Left lung (tissue), 10 donors: ENCODE measurements around the gene MYOM1. TPM values are rescaled to one million over a fixed set of nuclear protein-coding genes. Genes with fewer than 3 reads are reported as not detected.
"Not testable (repeated sequence)": the region's sequence is repeated elsewhere in the genome, so short reads cannot be mapped to it uniquely, and the experiment has no call there.

Source experiments
- ATAC-seq: fragments of 200-7000 bp; cut with Tn5 transposase; one replicate; pipeline ENCODE4 v1.9.1; 2020; ENCODE audit warnings: moderate library complexity
- DNase-seq, 4 donors: peaks; one replicate each; pipeline ENCODE4 v3.0.0-alpha.2; 2013 to 2020
- H3K27ac ChIP-seq, 2 donors: fragments of 200-600 bp; sonication (generic) in 1 of 2; one replicate each; pipeline versions ENCODE4 v1.5.0 to v1.8.0; 2020 to 2021
- H3K27me3 ChIP-seq, 2 donors: fragments of 200-600 bp; sonication (generic) in 1 of 2; one replicate each; pipeline versions ENCODE4 v1.5.0 to v1.8.0; 2020 to 2021
- H3K36me3 ChIP-seq, 2 donors: fragments of 200-600 bp; sonication (generic) in 1 of 2; one replicate each; pipeline versions ENCODE4 v1.5.0 to v1.8.0; 2020 to 2021
- H3K4me1 ChIP-seq, 2 donors: fragments of 200-600 bp; one replicate each; pipeline ENCODE4 v1.8.0; 2021
- H3K4me3 ChIP-seq, 2 donors: fragments of 200-600 bp; sonication (generic) in 1 of 2; one replicate each; pipeline versions ENCODE4 v1.5.0 to v1.8.0; 2020 to 2021; ENCODE audit warnings: mild to moderate bottlenecking in 1 of 2
- H3K9me3 ChIP-seq, 2 donors: fragments of 200-600 bp; sonication (generic) in 1 of 2; one replicate each; pipeline versions ENCODE4 v1.5.0 to v1.8.0; 2020 to 2021
- intact Hi-C, 2 donors: fragments of 100-400 bp; cut with DNase I; formaldehyde crosslinking; loops; one replicate each; pipeline versions ENCODE4 v1.11.2 to v1.14.2; 2022
- polyA plus RNA-seq, 6 donors: library from polyadenylated mRNA; unstranded; fragments of 120-200 nt; gene quantifications; one replicate each; pipeline ENCODE4 v1.2.1, GENCODE V29; 2013; ENCODE audit not compliant: insufficient read length in 6 of 6
- total RNA-seq, 2 donors: library from RNA; stranded (reverse); fragmentation: NEBNext Ultra II Directional; extraction: Animal tissue kit (Norgen Biotek cat#: 25700); gene quantifications; one replicate each; pipeline ENCODE4 v1.2.1, GENCODE V29; 2021
- TF ChIP-seq, protein P1 (sequence below), 2 donors: fragments of 200-600 bp; sonication (generic) in 1 of 2; IDR thresholded peaks; one replicate each; pipeline versions ENCODE4 v1.5.0 to v1.8.0; 2021; ENCODE audit warnings: antibody characterized with exemption in 2 of 2
- donor health status: DM: no; HTN: yes; CAD: no.
- donor health status: DM: no; HTN: no; CAD: no.

The MYOM1 gene
- total and polyA plus RNA-seq, 8 donors, result 1.5 to 4.5 (median 2.4) TPM

DNA sequence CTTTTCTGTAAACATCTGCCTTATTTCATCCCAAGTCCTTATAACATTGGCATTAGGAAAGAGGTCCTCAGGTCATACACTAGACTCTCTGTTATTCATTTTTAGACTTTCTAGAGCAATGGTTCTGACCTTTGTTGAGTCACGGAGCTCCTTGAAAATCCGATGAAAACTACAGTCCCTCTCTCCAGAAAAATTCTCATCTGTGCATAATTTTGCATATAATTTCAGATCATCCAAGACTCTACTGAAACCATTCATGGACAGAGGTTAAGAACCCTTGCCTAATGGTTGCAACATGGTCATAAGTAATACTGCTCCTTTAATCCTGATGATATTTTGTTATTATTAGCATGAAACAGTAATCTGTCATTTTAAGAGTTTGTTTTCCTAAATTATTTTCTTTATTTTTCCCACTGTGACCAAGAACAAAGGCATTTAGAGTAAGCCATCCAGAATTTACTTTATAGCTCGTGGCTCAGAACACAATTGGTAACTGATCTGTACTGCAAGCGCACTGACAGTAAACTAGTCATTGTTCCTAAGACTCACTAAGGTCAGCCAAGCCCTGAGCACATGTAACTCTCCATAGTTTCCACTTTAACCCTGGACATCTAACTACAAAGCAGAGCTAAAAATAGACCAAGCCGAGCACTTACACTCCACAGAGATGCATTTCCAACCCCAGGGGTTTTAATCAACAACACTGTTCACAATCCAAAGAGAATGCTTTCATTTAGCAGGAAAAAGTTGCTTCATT, 8.4 kb downstream of the MYOM1 start:
- no peak overlapping the region for H3K4me3 ChIP-seq
- DNase-seq, result no peak
- TF ChIP-seq, protein P1, sequence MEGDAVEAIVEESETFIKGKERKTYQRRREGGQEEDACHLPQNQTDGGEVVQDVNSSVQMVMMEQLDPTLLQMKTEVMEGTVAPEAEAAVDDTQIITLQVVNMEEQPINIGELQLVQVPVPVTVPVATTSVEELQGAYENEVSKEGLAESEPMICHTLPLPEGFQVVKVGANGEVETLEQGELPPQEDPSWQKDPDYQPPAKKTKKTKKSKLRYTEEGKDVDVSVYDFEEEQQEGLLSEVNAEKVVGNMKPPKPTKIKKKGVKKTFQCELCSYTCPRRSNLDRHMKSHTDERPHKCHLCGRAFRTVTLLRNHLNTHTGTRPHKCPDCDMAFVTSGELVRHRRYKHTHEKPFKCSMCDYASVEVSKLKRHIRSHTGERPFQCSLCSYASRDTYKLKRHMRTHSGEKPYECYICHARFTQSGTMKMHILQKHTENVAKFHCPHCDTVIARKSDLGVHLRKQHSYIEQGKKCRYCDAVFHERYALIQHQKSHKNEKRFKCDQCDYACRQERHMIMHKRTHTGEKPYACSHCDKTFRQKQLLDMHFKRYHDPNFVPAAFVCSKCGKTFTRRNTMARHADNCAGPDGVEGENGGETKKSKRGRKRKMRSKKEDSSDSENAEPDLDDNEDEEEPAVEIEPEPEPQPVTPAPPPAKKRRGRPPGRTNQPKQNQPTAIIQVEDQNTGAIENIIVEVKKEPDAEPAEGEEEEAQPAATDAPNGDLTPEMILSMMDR (IDR thresholded peaks at IDR 0.05), result no peak
- no peak overlapping the region for H3K27ac ChIP-seq
- H3K36me3 ChIP-seq, result no peaks in the 10 kb centered on the region
- peak; percentile 61 for ATAC-seq
- H3K4me1 ChIP-seq, result peaks cover 0 to 7% of the 10 kb centered on the region in 2 donors
- no peaks in the 10 kb centered on the region for H3K27me3 ChIP-seq
- intact Hi-C loops, result no loop called here
- no peaks in the 10 kb centered on the region for H3K9me3 ChIP-seq

DNA sequence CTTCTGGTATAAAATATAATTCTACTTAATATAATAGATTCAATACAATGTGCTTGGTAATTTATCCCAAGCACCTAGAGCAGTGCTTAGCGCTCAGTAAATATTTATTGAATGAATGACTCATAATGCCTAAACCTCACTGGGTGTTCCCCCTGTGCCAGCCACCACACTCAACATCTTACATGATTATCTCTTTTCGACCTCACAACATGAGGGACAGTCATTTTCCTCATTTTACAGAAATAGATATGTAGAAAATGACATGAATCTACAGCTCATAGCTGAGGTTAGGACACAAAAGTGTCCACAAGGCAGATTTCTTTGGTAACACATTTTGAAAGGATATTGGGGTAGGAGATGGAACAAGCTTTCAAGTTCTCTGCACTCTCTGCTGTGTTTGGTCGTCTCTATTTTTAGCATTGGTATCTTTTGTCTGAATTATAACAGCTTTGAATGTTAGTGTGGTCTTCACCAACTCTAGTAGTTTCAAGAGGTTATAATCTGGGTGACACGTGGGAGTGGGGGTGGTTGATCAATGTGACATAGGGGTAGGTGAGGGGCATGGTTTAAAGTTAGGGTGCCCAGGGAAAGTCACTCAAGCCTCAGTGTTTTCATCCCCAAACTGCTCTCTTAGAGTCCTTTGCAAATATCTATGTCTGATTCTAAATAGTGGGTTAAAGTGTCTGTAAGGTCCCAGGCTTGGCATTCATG, 9.8 kb downstream of the MYOM1 start:
- DNase-seq (no peak), ATAC-seq (peak; percentile 53)
- Histone ChIP-seq H3K4me1 (peaks cover 0 to 7% of the 10 kb centered on the region in 2 donors), H3K4me3 (no peak overlapping the region), H3K9me3 (peaks cover 0 to 8% of the 10 kb centered on the region in 2 donors), H3K27me3 (no peaks in the 10 kb centered on the region), H3K36me3 (no peaks in the 10 kb centered on the region), H3K27ac (no peak overlapping the region)
- TF ChIP-seq, protein P1 (IDR thresholded peaks at IDR 0.05), result no peak
- intact Hi-C loops, result no loop called here

DNA sequence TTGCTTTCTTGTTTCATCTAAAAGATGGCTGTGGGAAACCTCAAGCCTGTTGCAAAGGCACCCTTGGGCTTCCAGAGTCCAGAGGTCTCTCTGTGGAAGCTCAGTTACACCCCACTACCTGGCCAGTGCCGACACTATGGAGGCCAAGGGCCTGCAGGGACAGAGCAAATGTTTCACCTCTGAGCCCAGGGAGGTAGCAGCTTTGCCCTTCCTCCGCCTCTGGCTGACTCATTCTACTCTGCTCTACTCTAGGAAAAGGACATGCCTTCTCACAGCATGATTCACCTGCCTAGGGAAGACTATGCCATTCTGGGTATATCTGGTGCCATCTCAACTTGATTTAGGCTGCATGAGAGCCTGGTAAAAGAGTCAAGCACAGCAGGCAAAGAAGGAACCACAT, 12.2 kb downstream of the MYOM1 start:
- Histone ChIP-seq H3K4me3 (no peak overlapping the region), H3K9me3 (peaks cover 0 to 31% of the 10 kb centered on the region in 2 donors), H3K27me3 (no peaks in the 10 kb centered on the region), H3K4me1 (no peaks in the 10 kb centered on the region), H3K36me3 (no peaks in the 10 kb centered on the region), H3K27ac (no peak overlapping the region)
- intact Hi-C loops, result no loop called here
- TF ChIP-seq, protein P1 (IDR thresholded peaks at IDR 0.05), result no peak
- ATAC-seq (peak; percentile 63), DNase-seq (no peak)

DNA sequence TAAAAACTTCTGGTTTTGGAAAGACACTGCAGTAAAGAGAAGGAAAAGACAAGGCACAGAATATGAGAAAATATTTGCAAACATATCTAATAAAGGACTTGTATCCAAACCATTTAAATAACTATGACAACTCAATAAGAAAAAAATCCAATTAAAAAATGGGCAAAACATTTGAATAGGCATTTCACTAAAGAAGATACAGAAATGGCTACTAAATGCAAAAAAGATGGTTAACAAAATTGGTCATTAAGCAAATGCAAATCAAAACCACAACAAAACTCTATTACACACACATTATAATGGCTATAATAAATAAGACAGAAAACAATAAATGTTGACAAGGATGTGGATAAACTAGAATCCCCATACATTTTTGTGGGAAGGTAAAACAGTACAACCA, 14.5 kb downstream of the MYOM1 start:
- no peaks in the 10 kb centered on the region for H3K4me1 ChIP-seq
- no peaks in the 10 kb centered on the region for H3K27me3 ChIP-seq
- intact Hi-C loops, result no loop called here
- DNase-seq, result no peak
- no peak overlapping the region for H3K27ac ChIP-seq
- TF ChIP-seq, protein P1 (IDR thresholded peaks at IDR 0.05), result no peak
- H3K36me3 ChIP-seq, result no peaks in the 10 kb centered on the region
- no peak for ATAC-seq
- peaks cover 0 to 35% of the 10 kb centered on the region in 2 donors for H3K9me3 ChIP-seq
- no peak overlapping the region for H3K4me3 ChIP-seq

DNA sequence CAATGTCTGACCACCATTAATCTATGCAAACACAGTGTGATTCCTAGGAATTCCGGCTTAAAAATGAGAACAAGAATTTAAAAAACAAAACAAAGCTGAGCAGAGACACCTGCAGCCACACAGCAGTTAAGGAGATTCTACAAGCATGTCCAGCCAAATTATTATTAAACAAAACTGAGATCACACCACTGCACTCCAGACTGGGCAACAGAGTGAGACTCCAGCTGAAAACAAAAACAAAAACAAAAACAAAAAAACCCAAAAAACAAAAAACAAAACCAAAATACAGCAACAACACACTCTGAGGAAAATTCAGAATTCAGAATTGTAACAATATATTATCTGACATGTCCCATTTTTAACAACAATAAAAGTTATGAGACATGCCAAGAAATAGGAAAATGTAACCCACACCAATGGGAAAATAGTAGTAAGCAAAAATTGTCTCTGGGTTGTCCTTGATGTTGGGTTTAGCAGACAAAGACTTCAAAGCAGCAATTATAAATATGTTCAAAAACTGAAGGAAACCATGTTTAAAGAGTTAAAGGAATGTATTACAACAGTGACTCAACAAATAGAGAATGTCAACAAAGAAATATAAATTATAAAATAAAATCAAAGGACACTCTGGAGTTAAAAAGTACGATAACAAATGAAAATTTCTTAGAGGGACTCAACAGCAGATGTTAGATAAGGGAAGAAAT, 19.7 kb downstream of the MYOM1 start:
- Histone ChIP-seq H3K36me3 (no peaks in the 10 kb centered on the region), H3K9me3 (peaks cover 0 to 29% of the 10 kb centered on the region in 2 donors), H3K4me3 (no peak overlapping the region), H3K27me3 (no peaks in the 10 kb centered on the region), H3K27ac (no peak overlapping the region), H3K4me1 (no peaks in the 10 kb centered on the region)
- TF ChIP-seq, protein P1 (IDR thresholded peaks at IDR 0.05), result no peak
- intact Hi-C loops, result no loop called here
- ATAC-seq (no peak), DNase-seq (no peak)

DNA sequence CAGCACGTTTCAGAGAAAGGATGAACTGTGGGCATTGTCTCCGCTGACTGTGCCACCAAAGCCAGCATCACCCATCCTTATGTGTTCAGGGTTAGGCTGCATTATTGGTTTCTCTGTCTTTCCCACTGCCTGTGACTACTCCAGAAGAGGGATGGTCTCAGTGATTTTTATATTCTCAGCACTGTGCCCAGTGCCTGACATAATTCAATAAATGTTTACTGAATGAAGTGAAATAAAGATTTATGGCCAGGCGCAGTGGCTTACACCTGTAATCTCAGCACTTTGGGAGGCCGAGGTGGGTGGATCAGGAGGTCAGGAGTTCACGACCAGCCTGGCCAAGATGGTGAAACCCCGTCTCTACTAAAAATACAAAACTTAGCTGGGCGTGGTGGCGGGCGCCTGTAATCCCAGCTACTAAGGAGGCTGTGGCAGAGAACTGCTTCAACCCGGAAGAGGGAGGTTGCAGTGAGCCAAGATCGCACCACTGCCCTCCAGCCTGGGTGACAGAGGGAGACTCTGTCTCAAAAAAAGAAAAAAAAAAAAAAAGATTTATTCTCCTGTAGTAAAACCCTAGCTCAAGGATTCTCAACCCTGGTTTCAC, 21.4 kb downstream of the MYOM1 start:
- intact Hi-C loops, ATAC-seq, DNase-seq: not testable (repeated sequence)

More for the DNA sequence above, 21.4 kb downstream of the MYOM1 start:
- H3K36me3 ChIP-seq, H3K4me3 ChIP-seq, H3K4me1 ChIP-seq, H3K27me3 ChIP-seq, H3K27ac ChIP-seq: not testable (repeated sequence)
- peaks cover 0 to 13% of the 10 kb centered on the region in 2 donors for H3K9me3 ChIP-seq
